ENCODE data around the gene OLIG1.
A peak's percentile ranks its signal among the peaks of the same experiment; 100 is the strongest.

Gene OLIG1

GRCh38 chr21:33063907-33064622 is 5.9 kb upstream of the OLIG1 start:
- no peak for DNase-seq

DNA sequence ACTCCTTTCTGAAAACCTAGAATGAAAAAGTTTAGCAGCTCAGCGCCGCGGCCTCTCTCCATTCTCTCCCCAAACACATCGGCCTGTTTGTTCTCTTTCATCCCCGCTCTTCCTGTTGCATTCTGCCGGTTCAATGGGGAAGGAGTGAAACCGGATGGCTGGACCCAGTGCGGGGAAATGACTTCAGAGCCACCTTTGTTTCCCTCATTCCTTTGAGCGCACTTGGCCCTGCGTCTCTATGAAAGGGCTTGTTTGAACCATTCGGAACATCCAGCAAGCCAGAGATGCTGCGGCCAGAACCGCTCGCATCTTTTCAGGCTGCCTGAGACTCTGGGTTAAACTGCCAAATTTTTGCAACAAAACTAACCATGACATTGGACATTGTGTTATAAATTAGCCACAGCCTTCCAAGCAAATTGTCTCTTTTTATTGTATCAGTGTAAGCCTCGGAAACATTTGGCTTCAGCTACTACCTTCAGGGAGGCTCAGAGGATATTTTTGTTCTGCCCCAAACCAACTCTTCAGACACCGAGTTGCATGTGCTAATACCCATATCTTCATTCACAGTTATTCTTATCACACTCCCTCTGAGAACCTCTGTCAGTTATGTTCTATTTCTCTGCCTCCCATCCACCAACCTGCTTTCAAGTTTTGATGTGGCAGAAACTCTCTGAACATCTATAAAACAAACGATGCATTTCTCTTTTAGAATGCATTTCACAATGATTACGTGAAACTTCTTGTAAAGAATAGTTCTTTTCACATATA is 5.1 kb upstream of the OLIG1 start:
- no peak for DNase-seq

DNA sequence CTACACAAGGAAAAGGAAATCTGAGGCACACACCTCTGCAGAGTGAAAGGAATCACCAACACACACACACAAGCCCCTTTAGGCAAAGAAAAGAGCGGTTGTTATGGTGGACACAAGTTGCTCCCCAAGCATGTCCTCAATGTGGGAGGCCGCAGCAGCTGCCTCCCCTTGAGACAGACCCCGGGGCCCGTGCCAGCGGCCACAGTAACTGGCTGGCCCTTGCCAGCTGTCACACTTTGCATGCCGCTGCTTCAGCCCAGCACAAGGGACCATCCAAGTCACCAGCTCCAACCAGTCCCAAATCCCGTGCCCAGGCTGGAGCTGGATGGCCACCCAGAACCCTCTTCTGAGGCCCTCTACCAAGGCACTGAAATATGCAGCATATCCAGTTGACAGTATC is 2.9 kb upstream of the OLIG1 start:
- DNase-seq = no peak

DNA sequence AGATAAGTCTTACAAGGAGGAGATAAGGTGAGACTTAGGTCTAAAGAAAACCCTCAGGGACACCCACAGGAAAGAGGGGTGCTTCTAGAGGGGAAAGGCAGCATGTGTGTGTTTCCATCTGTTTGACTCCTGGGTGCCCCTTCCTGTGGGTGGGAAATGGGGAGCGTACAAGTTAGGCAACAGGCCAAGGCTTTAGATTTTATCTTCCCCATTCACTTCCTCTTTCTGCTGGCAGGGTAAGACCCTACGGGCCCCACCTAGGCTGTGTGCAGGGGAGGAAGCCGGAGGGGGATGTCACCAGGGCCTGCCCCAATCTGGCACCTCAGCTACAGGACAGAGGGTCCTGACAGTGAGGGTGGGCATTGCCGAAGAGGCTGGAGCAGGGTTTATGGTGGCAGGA is 2.5 kb upstream of the OLIG1 start:
- DNase-seq = peak; percentile 70

DNA sequence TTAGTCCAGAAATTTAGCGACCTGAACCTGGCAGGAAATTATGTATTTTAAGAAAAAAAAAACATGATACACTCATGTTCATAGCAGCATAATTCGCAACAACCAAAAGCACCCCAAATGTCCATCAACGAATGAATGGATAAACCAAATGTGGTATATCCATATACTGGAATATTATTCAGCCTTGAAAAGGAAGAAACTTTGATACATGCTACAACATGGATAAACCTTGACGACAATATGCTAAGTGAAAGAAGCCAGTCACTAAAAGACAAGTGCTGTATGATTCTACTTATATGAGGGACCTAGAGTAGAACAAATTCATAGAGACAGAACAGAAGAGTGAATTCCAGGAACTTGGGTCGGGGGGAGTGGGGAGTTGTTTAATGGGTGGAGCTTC is 698 bp upstream of the OLIG1 start:
- DNase-seq = no peak

DNA sequence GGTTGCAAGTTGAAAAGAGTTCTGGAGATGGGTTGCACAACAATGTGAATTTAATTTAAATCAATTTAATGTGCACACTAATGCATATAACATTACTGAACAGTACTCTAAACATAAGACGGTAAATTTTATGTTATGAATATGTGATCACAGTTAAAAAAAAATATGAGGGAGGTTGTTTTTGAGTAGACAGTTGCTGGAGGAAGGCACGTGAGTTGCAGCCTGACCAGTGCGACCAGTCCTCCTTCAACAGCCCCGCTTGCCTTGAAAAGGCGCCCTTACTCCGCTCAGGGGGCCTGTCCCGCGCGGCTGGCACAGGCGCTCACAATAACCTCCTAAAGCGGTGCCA is 322 bp upstream of the OLIG1 start:
- DNase-seq = no peak

GRCh38 chr21:33070744-33070997 is 730 bp downstream of the OLIG1 start:
- no peak for DNase-seq

DNA sequence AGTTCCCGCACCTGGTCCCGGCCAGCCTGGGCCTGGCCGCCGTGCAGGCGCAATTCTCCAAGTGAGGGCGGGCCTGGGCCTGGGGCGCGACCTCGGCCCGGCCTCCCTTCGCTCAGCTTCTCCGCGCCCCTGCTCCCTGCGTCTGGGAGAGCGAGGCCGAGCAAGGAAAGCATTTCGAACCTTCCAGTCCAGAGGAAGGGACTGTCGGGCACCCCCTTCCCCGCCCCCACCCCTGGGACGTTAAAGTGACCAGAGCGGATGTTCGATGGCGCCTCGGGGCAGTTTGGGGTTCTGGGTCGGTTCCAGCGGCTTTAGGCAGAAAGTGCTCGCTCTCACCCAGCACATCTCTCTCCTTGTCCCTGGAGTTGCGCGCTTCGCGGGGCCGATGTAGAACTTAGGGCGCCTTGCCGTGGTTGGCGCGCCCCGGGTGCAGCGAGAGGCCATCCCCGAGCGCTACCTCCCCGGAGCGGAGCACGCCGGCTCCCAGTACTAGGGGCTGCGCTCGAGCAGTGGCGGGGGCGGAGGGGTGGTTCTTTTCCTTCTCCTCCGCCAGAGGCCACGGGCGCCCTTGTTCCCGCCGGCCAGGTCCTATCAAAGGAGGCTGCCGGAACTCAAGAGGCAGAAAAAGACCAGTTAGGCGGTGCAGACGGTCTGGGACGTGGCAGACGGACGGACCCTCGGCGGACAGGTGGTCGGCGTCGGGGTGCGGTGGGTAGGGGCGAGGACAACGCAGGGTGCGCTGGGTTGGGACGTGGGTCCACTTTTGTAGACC is 1.2 kb downstream of the OLIG1 start:
- no peak for DNase-seq

- no peak for DNase-seq
Observed at GRCh38 chr21:33071770-33072306, 1.9 kb downstream of the OLIG1 start.

GRCh38 chr21:33073636-33074035 is 3.7 kb downstream of the OLIG1 start:
- DNase-seq = no peak

DNA sequence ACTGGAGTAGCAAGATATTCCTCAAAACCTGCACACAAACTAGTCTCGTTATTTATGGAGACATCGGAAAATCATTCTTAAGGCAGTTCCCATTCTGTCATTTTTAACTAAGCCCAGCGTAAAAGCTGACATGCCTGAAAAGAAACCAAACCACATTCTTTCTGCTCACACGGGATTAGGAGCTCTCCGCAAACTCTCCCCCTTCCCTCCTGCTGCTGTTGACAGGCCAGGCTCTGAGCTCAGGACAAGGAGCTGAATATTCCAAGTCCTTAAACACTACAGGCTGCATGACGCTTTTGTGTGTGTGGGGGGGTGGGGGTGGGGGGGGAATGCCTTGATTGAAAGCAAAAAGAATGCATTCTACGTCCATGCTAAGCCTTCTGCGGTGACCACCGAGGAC is 5.2 kb downstream of the OLIG1 start:
- DNase-seq = no peak

DNA sequence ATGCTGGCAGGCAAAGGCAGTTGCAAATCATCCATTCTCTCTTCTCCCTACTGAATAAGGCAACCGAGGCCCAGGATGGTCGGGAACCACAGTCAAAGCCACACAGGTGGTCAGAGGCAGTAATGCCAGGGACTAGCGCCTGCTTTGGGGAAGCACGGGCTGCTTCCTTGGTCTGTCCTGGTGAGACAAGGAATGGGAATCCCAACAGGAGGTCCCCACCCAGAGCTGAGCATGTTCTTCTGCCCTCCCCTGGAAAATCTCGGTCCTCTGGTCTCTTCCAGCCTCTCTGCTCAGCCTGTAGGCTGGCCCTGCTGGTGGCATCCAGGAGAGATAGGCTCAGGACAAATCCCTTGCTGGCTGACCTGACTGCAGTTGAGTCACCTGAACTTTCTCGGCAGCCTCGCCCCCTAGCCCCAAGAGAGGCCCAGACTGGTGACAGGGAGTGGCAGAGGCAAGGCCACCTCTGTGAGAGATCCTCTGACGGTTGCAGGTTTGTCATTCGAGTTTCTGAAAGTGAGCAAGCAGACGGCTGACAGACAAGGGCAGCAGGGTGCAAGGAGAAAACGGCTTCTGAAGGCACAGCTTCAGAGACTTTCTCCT is 5.8 kb downstream of the OLIG1 start:
- DNase-seq = no peak

DNA sequence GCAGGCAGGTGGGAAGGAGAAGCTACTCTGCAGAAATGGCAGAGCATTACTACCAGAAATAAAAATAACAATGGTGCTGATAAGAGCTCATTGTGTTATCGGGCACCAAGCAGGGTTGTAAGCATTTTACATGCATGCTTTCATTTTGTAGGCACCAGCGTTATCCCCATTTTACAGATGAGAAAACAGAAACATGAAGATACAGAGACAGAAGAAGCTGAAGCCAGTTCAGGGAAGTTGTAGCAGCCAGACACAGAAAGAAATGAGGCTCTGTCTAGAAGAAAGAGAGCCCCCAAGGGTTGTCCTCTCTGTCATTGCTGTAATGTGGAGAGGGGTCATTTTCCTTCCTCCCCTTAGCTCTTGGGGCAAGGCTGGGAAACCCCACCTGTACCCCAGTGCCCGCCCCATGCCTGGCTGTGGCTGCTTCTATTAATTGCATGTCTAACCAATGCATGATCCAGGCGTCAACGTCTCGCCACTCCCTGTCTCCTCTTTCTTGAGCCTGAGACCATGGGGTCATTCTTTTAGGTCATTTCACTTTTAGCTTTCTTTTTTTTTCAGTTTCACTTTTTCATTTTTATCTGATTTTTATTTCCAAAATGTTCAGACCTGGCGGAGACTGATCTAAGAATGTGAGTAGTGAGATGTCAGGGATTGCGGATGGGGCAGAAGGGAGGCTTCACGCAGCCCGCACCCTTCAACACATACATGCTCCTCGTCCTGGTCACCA is 6.8 kb downstream of the OLIG1 start:
- no peak for DNase-seq

DNA sequence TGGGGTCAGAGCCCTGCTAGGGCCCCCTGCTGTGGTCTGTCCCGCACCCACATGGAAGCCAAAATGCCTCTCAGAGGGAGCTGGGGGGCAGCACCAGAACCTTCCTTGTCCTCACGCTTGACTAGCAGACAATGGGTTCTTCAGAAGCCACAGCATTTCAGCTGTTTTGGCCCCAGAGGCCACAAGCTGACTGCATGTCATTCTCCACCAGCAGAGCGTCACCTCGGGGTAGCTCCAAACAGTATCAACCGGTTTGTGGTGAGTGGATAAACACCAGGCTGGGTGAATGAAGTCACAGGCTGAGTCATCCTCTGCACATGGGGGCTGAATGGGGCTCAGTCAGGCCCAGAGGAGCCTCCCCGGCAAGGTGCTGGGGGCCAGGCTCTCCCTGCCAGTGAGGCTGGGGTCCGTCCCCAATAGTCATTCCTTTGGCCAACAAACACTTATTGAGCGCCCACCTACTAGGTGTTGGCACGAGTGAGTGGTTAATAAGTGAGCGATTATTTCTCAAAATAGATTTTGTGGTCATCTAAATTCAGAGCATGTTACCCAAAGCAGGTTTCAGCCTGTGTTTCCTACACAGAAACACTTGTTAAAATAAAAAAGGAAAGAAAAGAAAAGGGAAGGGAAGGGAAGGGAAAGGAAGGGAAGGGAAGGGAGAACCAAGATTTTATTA is 9.1 kb downstream of the OLIG1 start:
- peak; percentile 77 for DNase-seq

DNA sequence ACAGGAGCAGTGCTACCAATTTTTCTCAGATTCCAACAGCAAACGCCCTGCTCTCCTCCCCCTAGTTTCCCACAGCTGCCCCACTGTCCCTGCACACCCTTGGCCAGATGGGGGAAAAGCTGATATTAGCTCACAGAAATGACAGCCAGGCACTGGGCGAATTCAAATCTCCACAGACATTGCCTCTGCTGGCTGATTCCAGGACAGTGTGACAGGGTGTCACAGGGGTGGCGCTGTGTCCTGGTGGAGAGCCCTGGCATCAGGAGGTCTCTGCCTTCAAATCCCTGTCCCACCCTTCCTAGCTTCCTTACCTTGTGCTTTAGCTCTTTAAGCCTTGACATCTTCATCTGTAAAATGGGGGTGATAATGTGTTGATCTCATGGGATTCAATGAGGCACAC is 10.4 kb downstream of the OLIG1 start:
- DNase-seq = no peak

DNA sequence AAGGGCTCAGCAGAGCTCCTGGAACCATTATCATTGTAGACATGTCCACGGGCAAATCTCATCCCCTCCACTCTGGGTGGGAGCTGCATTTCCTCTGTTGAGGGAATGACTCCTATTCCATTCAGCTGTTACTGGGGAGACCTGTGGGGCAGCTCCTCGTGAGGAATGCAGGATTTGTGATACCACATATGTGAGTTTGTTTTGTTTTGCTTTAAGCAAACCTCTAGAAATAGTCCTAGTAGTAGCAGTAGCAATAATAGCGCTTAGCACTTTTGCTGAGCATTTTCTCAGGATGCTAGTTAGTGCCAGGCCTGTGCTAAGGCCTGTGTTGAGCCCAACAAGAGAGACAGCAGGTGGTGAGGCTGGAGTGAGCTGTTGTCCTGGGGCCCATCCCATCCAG is 10.8 kb downstream of the OLIG1 start:
- no peak for DNase-seq

DNA sequence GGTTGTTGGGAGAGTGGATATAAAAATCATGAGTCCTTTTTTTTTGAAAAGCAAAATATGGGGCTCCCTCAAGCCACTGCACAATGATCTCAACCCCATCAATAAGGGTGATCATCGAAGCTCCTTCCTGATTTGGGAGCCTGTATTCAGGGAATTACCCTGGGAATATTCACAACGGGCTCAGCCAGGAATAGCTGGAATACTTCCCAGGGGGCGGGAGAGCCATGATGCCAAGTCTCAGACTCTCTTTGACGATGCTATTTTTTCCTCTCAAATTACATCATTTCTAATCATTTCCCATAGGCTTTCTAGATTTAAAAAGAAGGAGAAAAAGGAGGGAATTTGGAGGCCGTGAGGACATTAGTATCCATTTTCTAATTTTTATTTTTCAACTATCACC is 18.4 kb downstream of the OLIG1 start:
- DNase-seq = no peak

- peak; percentile 65 for DNase-seq
Observed at GRCh38 chr21:33089395-33090119, 19.6 kb downstream of the OLIG1 start.

DNA sequence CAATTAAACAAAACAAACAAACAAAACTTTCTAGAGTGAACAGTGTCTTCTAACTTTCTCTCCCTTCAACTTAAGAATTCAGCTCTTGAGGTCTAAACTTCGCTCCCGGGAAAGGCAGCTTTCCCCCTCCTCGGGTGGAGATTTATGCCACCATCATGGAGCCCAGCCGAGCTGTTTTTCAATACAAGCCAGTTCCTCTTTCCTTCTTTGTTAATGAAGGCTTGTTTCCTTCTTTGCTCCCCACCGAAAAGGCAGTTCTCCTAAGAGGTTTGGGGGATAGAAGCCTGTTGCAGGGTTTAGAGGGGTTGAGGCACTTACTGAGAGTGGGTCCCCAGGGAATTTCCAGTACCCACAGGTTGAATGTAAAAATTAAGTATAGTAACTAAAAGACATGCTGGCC is 26.5 kb downstream of the OLIG1 start:
- DNase-seq = no peak

DNA sequence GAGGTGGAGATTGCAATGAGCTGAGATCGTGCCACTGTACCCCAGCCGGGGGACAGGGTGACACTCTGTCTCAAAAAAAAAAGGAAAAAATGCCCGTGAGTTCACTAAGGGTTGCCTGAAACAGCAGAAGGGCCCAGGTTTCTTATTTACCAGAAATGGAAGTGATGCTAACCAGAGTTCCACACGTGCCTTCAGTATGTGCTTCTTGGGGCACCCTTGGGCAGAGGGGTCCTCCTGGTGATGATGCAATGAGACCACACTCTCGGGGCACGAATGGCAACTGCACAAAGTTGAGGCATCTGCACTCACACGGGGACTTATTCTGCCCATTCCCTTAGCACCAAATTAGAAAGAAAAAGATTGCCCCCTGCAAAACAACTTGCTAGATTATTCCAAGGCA is 29.2 kb downstream of the OLIG1 start:
- no peak for DNase-seq

DNA sequence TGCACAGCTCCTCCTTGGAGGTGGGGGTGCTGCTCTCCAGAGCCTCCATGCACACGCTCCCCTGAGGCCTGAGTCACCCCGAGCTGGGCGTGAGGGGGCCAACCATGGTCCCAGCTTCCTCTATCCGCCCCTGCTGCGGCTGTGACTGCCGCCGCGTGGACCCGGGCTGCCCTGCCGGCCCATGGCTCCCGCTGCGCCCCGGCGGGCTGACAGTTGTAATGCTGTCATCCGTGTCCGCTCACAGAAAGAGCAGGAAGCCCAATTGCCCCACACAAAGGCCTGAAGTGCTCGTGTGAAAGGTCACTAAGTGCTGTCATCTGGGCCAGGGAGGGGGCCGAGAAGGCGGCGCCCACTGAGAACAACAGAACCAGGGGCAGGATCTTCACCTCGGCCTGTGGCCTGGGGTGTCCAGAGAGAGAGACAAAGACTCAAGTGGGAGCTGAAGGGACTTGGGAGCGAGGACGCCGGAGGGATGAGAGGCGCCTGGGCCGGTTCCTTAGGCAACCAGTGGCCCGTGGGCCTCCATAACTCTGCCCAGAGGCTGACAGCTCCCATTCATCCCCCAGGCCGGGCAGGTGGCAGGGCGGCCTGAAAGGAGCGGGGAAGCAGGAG is 31.5 kb downstream of the OLIG1 start:
- DNase-seq = no peak

Data from GDM1 (cell line).